Transverse colon (tissue), 4 donors: Measurements from ENCODE around the gene LPCAT3.

Source experiments
- CTCF ChIP-seq, 5 experiments: fragments of 200-600 bp in 3 of 5; fragments of 450-650 bp in 2 of 5; sonication (generic) in 3 of 5; IDR thresholded peaks; 1 replicate in 2 of 5; 2 replicates in 3 of 5; pipeline ENCODE4 v1.5.1; 2016 to 2017; ENCODE audit warnings: antibody characterized with exemption in 5 of 5, inconsistent platforms in 3 of 5, mild to moderate bottlenecking in 2 of 5, moderate library complexity in 1 of 5
- EP300 ChIP-seq: sonication (generic); formaldehyde crosslinking; IDR thresholded peaks from one replicate; pipeline ENCODE4 v1.6.1; 2017; ENCODE audit warnings: antibody characterized with exemption, low read depth
- POLR2A ChIP-seq: fragments of 450-650 bp; IDR thresholded peaks from one replicate; pipeline ENCODE4 v1.6.1; 2016; ENCODE audit warnings: antibody characterized with exemption, mild to moderate bottlenecking, moderate library complexity
- POLR2AphosphoS5 ChIP-seq, 3 donors: sonication (generic); formaldehyde crosslinking; IDR thresholded peaks; one replicate each; pipeline ENCODE4 v1.6.1; 2016; ENCODE audit warnings: antibody characterized with exemption in 3 of 3

GRCh38 chr12:7013101-7013500 is 5.2 kb downstream of the LPCAT3 start:
- no peak for TF ChIP-seq CTCF (IDR thresholded peaks at IDR 0.05)
- TF ChIP-seq POLR2AphosphoS5 (IDR thresholded peaks at IDR 0.05), result no peak
- TF ChIP-seq POLR2A, result no peak
- TF ChIP-seq EP300, result no peak
